ENCODE data around the gene SLC5A12. TPM values are rescaled to one million over a fixed set of nuclear protein-coding genes. Genes with fewer than 3 reads are reported as not detected.

The SLC5A12 gene
- total and polyA plus RNA-seq, 2 of the 4 experiments (the other 2 are of a cell fraction): not detected

DNA sequence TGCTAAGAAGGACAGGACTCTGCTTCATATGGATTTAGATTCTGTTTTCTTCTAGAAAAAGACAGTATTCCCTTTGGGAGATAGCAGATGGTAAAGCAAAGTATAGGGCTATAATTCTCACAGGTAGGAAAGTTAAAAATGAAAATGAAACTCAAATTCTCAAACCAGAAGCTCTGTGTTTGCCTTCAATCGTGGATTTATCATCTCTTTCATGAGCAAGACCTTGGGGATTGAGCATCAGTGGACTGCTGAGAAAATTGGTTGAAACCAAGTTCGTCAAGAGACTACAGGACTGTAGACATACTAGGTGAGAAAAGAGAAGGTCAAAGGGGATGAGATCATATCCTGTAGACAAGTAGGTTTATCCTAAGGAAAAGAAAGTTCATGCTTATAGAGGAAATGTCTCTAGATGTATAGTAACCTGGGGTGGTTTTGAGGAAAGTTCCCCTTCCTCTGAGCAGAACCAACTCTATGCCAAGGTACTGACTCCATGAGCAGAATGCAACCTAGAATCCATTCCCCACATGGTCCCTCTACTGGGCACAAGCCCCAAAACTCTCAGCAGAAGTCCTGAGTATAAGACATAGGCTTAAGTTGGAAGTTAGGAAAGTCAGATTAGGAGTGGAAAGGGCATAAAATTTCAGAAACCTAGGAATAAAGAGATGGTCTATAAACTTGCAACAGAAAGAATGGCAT is 46.5 kb downstream of the SLC5A12 start:
- TF ChIP-seq MXI1 (IDR thresholded peaks at IDR 0.05; ENCODE audit: borderline replicate concordance, low read depth, low read length): no peak
- TF ChIP-seq MAZ (IDR thresholded peaks at IDR 0.05; ENCODE audit: borderline replicate concordance, low read depth, low read length): no peak
- TF ChIP-seq CTCF (conservative IDR thresholded peaks at IDR 0.05; ENCODE audit: low read depth, low read length): no peak
- no peak for TF ChIP-seq BHLHE40 (IDR thresholded peaks at IDR 0.05; ENCODE audit: low read depth, low read length)
- no peak for TF ChIP-seq RCOR1 (IDR thresholded peaks at IDR 0.05; ENCODE audit: insufficient replicate concordance, low read length)
- no peak for TF ChIP-seq CEBPB (IDR thresholded peaks at IDR 0.05; ENCODE audit: low read depth, low read length)
- no peak for TF ChIP-seq RAD21 (IDR thresholded peaks at IDR 0.05; ENCODE audit: low read length)
- no peak for TF ChIP-seq NFE2L2 (IDR thresholded peaks at IDR 0.05; ENCODE audit: low read depth, low read length)
- TF ChIP-seq SMC3 (IDR thresholded peaks at IDR 0.05; ENCODE audit: low read depth, low read length): no peak
- TF ChIP-seq POLR2A (IDR thresholded peaks at IDR 0.05; ENCODE audit: low read depth, low read length): no peak
- TF ChIP-seq, protein P1, sequence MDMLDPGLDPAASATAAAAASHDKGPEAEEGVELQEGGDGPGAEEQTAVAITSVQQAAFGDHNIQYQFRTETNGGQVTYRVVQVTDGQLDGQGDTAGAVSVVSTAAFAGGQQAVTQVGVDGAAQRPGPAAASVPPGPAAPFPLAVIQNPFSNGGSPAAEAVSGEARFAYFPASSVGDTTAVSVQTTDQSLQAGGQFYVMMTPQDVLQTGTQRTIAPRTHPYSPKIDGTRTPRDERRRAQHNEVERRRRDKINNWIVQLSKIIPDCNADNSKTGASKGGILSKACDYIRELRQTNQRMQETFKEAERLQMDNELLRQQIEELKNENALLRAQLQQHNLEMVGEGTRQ (IDR thresholded peaks at IDR 0.05; ENCODE audit: low read depth, low read length): no peak
- POLR2A ChIA-PET (ENCODE audit: unreplicated experiment): interaction anchor here (0.6 kb wide), 1 partner anchor 351 kb away, joined by 14 read pairs; no protein-coding TSS in a partner anchor

More for the DNA sequence above, 46.5 kb downstream of the SLC5A12 start:
- no peaks in the 10 kb centered on the region for H3K9me1 ChIP-seq (ENCODE audit: insufficient read depth, low read length)
- 0 out of 2 replicates have a peak, but pooled peaks cover 2% of the 10 kb centered on the region for H3K27me3 ChIP-seq (ENCODE audit: control insufficient read depth, insufficient read depth, low read length)
- no peak overlapping the region for H2BK5ac ChIP-seq (ENCODE audit: low read depth, low read length, poor library complexity, severe bottlenecking)
- no peak overlapping the region for H3K27ac ChIP-seq (ENCODE audit: insufficient read depth, low read length)
- BruUV-seq (replicated peaks): no TSS peak
- no peaks in the 10 kb centered on the region for H3K36me3 ChIP-seq (ENCODE audit: control insufficient read depth, insufficient read depth, low read length)
- no CpG with 5 or more reads among the region's 2 CpGs for WGBS, 2 experiments (ENCODE audit: extremely low coverage in 2 of 2, insufficient read length in 1 of 2)
- no peaks in the 10 kb centered on the region for H3K9me3 ChIP-seq (ENCODE audit: control insufficient read depth, insufficient read depth, low read length)
- H2AK9ac ChIP-seq (replicated peaks; ENCODE audit: low read depth, low read length, poor library complexity): no peak overlapping the region
- no peak overlapping the region for H2AK5ac ChIP-seq (ENCODE audit: low read depth, low read length)
- H4K91ac ChIP-seq (ENCODE audit: insufficient read depth, low read depth, low read length): no peak overlapping the region
- no peak overlapping the region for H4K5ac ChIP-seq (ENCODE audit: low read depth, low read length)
- CTCF ChIA-PET: no interaction called here
- no peak overlapping the region for H3K56ac ChIP-seq (ENCODE audit: extremely low read depth, insufficient read depth, low read length)
- H3K14ac ChIP-seq (replicated peaks; ENCODE audit: low read depth, low read length): no peak overlapping the region
- DNase-seq: no peak
- intact Hi-C loops (cut with micrococcal nuclease) (no loop called here), in situ Hi-C loops (cut with MboI; ENCODE audit: low sequenced_read_pairs) (no loop called here), dilution Hi-C loops (cut with HindIII; ENCODE audit: low sequenced_read_pairs, unreplicated experiment) (no loop called here)
- H3K18ac ChIP-seq (ENCODE audit: low read depth, low read length): no peak overlapping the region
- H2BK120ac ChIP-seq (ENCODE audit: low read depth, low read length): no peak overlapping the region
- no peak overlapping the region for H3K4me3 ChIP-seq (ENCODE audit: insufficient read depth, low read depth, low read length)
- H2BK15ac ChIP-seq (ENCODE audit: low read depth, low read length): no peak overlapping the region
- H3K79me1 ChIP-seq (ENCODE audit: low read depth in 1 of 2, low read length in 2 of 2): no peaks in the 10 kb centered on the region
- H3K23ac ChIP-seq (ENCODE audit: low read depth, low read length): no peak overlapping the region
- H3K4ac ChIP-seq (ENCODE audit: low read depth, low read length): no peak overlapping the region
- no peaks in the 10 kb centered on the region for H4K20me1 ChIP-seq (ENCODE audit: insufficient read depth, low read length)
- no peak for ATAC-seq (ENCODE audit: low read depth)
- no peak overlapping the region for H2BK20ac ChIP-seq (ENCODE audit: low read depth, low read length)
- no peak overlapping the region for H3K9ac ChIP-seq (ENCODE audit: low read depth, low read length)
- H4K8ac ChIP-seq (ENCODE audit: low read depth in 2 of 2, low read length in 2 of 2): no peak overlapping the region
- H2AFZ ChIP-seq (replicated peaks; ENCODE audit: low read length, poor library complexity): no peak overlapping the region
- no peaks in the 10 kb centered on the region for H3K4me1 ChIP-seq (ENCODE audit: control insufficient read depth, insufficient read depth, low read length)
- no peak overlapping the region for H3K4me2 ChIP-seq (ENCODE audit: low read depth, low read length)

All from IMR-90 (cell line).